ENCODE results near the gene METTL16. TPM values are rescaled to one million over a fixed set of nuclear protein-coding genes. Genes with fewer than 3 reads are reported as not detected.

Gene METTL16
- total and polyA plus RNA-seq, 2 experiments from 2014 or later, result 40.1 to 80.8 TPM

GRCh38 chr17:2380226-2380922 lies 131.3 kb downstream of the METTL16 start (continued):
- no peak for TF ChIP-seq ZNF462 (CRISPR knock-in tag; IDR thresholded peaks at IDR 0.05)
- TF ChIP-seq, protein P1, sequence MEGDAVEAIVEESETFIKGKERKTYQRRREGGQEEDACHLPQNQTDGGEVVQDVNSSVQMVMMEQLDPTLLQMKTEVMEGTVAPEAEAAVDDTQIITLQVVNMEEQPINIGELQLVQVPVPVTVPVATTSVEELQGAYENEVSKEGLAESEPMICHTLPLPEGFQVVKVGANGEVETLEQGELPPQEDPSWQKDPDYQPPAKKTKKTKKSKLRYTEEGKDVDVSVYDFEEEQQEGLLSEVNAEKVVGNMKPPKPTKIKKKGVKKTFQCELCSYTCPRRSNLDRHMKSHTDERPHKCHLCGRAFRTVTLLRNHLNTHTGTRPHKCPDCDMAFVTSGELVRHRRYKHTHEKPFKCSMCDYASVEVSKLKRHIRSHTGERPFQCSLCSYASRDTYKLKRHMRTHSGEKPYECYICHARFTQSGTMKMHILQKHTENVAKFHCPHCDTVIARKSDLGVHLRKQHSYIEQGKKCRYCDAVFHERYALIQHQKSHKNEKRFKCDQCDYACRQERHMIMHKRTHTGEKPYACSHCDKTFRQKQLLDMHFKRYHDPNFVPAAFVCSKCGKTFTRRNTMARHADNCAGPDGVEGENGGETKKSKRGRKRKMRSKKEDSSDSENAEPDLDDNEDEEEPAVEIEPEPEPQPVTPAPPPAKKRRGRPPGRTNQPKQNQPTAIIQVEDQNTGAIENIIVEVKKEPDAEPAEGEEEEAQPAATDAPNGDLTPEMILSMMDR (conservative IDR thresholded peaks at IDR 0.05; ENCODE audit: low read depth in 2 of 2), result no peak

DNA sequence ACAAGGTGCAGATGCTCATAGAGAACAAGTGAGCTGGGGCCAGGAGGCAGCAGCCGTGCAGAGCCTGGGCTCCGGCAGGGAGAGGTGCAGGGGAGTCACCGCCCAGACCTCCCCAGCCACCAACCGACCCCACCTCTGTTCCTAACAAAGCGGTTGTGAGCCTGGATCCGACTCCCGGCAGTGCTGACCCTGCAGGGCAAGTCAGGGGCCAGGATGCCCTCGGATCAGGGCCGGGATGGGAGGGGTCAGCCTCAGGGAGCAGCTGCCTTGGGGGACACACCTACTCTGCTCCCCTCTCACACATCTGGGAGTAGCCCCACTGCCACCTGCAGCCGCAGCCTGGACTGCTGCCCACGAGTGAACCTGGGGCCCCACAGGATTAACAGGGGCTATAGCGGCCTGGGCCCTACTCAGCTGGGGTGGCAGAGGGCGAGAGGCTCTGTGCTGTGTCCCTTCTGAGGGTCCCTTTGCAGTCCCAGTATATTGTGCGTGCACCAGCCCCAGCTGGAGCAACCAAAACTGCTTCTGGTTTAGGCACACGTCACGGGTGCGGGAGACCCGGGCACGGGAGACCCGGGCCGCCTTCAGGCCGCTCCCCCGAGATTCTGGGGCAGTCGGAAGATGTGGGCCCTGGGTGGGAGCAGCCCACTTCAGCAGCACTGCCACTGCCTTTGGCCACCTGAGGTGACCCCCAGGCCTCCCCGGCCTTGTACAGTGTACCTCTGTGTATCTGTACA lies 132.0 kb downstream of the METTL16 start:
- peaks cover 15% of the 10 kb centered on the region for H3K4me1 Mint-ChIP-seq

More for the DNA sequence above, 132.0 kb downstream of the METTL16 start:
- no peaks in the 10 kb centered on the region for H3K79me2 ChIP-seq (replicated peaks; ENCODE audit: insufficient read depth)
- no peaks in the 10 kb centered on the region for H3K9me2 ChIP-seq (ENCODE audit: insufficient read depth)
- Mint-ChIP-seq H3K36me3 (ENCODE audit: low read depth) (peaks cover 22% of the 10 kb centered on the region), H3K9me3 (no peaks in the 10 kb centered on the region), H3K27ac (no peak overlapping the region), H3K4me3 (no peak overlapping the region), H3K27me3 (ENCODE audit: insufficient read depth, low read depth, poor library complexity) (peaks cover 14% of the 10 kb centered on the region)
- H3K36me3 ChIP-seq (ENCODE audit: insufficient read depth), result no peaks in the 10 kb centered on the region
- DNase-seq (ENCODE audit: low spot score) (no peak), ATAC-seq (no peak)
- no peaks in the 10 kb centered on the region; the same call in 1 of the 2 replicates for H4K20me1 ChIP-seq (replicated peaks; ENCODE audit: insufficient read depth)
- no peaks in the 10 kb centered on the region; the same call in 1 of the 2 replicates for H3F3A ChIP-seq (replicated peaks; ENCODE audit: low read depth)
- H3K4me3 ChIP-seq, result no peak overlapping the region
- no peak overlapping the region for H3K4me2 ChIP-seq
- TF ChIP-seq ZNF114 (CRISPR knock-in tag; IDR thresholded peaks at IDR 0.05), result no peak
- no peak overlapping the region for H2AFZ ChIP-seq
- H3K27ac ChIP-seq (ENCODE audit: low read depth), result no peak overlapping the region
- H3K27me3 ChIP-seq (ENCODE audit: insufficient read depth), result no peaks in the 10 kb centered on the region
- peaks cover 11% of the 10 kb centered on the region; the same call in 1 of the 2 replicates for H3K4me1 ChIP-seq (ENCODE audit: insufficient read depth)

Measured in GM23338 (cell line).